ENCODE results near the gene CPA4.

Gene CPA4

DNA sequence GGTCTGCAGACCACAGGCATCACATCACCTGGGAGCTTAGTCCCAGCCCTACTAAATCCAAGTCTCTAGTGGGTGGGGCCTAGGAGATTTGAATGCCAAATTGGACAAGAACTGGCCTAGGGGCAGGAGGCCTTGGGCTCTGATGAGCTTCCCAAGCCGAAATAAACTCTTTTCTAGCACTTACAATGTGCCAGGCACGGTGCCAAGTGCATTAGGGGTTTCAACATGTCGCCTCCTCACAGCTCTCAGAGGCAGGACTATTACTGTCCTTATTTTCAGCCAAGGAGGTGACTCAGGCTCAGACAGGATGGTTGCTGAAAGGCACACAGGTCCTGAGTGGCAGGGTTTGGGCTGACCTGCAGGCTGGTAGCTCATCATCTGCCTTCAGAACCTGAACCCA is 78.1 kb downstream of the CPA4 start:
- TF ChIP-seq, protein P1, sequence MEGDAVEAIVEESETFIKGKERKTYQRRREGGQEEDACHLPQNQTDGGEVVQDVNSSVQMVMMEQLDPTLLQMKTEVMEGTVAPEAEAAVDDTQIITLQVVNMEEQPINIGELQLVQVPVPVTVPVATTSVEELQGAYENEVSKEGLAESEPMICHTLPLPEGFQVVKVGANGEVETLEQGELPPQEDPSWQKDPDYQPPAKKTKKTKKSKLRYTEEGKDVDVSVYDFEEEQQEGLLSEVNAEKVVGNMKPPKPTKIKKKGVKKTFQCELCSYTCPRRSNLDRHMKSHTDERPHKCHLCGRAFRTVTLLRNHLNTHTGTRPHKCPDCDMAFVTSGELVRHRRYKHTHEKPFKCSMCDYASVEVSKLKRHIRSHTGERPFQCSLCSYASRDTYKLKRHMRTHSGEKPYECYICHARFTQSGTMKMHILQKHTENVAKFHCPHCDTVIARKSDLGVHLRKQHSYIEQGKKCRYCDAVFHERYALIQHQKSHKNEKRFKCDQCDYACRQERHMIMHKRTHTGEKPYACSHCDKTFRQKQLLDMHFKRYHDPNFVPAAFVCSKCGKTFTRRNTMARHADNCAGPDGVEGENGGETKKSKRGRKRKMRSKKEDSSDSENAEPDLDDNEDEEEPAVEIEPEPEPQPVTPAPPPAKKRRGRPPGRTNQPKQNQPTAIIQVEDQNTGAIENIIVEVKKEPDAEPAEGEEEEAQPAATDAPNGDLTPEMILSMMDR (conservative IDR thresholded peaks at IDR 0.05; ENCODE audit: low read depth, low read length): no peak
- no peak overlapping the region for H3K4me3 ChIP-seq (ENCODE audit: low read length)
- no peak for DNase-seq (ENCODE audit: low read depth)

- DNase-seq (ENCODE audit: low read depth): no peak
- TF ChIP-seq, protein P1 (conservative IDR thresholded peaks at IDR 0.05; ENCODE audit: low read depth, low read length): no peak
- H3K4me3 ChIP-seq (ENCODE audit: low read length): no peak overlapping the region
These were observed 79.6 kb downstream of the CPA4 start for GRCh38 chr7:130372402-130373165.

All from retinal pigment epithelial cell (primary cell).